Liver (tissue), 9 donors: Measurements from ENCODE around the gene BRME1. TPM values are rescaled to one million over a fixed set of nuclear protein-coding genes. Genes with fewer than 3 reads are reported as not detected.
A peak's percentile ranks its signal among the peaks of the same experiment; 100 is the strongest.

ENCODE experiments used
- DNase-seq: peaks from one replicate; pipeline ENCODE4 v3.0.0-alpha.2; 2017; ENCODE audit warnings: low spot score
- H3K27ac ChIP-seq, 2 donors: one replicate each; pipeline ENCODE4 v1.7.0; 2013; ENCODE audit warnings: inconsistent platforms in 2 of 2, low read length in 2 of 2, control low read depth in 1 of 2, low read depth in 1 of 2, mild to moderate bottlenecking in 1 of 2
- H3K27me3 ChIP-seq, 4 donors: one replicate each; pipeline versions ENCODE4 v1.6.1 to v1.7.0; 2013; ENCODE audit warnings: low read length in 3 of 4, inconsistent platforms in 1 of 4, mild to moderate bottlenecking in 1 of 4, moderate library complexity in 1 of 4; ENCODE audit not compliant: control insufficient read depth in 4 of 4, insufficient read depth in 4 of 4
- H3K36me3 ChIP-seq, 4 donors: one replicate each; pipeline versions ENCODE4 v1.6.1 to v1.7.0; 2013; ENCODE audit warnings: low read length in 3 of 4, mild to moderate bottlenecking in 3 of 4, low read depth in 1 of 4, moderate library complexity in 1 of 4; ENCODE audit not compliant: control insufficient read depth in 4 of 4, insufficient read depth in 3 of 4
- H3K4me1 ChIP-seq, 4 donors: one replicate each; pipeline versions ENCODE4 v1.6.1 to v1.7.0; 2013; ENCODE audit warnings: low read length in 3 of 4, mild to moderate bottlenecking in 3 of 4, moderate library complexity in 1 of 4; ENCODE audit not compliant: control insufficient read depth in 4 of 4, insufficient read depth in 4 of 4
- H3K4me3 ChIP-seq, 3 donors: one replicate each; pipeline versions ENCODE4 v1.6.1 to v1.7.0; 2013; ENCODE audit warnings: low read length in 3 of 3, control low read depth in 1 of 3, low read depth in 1 of 3, mild to moderate bottlenecking in 1 of 3
- H3K9ac ChIP-seq, 2 donors: one replicate each; pipeline ENCODE4 v1.7.0; 2013; ENCODE audit warnings: low read length in 2 of 2, mild to moderate bottlenecking in 2 of 2, moderate library complexity in 2 of 2, control low read depth in 1 of 2, low read depth in 1 of 2
- H3K9me3 ChIP-seq, 4 donors: one replicate each; pipeline versions ENCODE4 v1.6.1 to v1.7.0; 2013; ENCODE audit warnings: low read length in 3 of 4; ENCODE audit not compliant: control insufficient read depth in 4 of 4
- ATF3 ChIP-seq: IDR thresholded peaks from 2 replicates; pipeline ENCODE4 v1.6.1; 2016; ENCODE audit warnings: antibody characterized with exemption
- CTCF ChIP-seq: fragments of 150-350 bp; IDR thresholded peaks from 2 replicates; pipeline ENCODE4 v1.5.1; 2017; ENCODE audit warnings: improper control_type of control experiment, low read depth, low read length; ENCODE audit not compliant: missing input control
- EGR1 ChIP-seq, 2 donors: IDR thresholded peaks; 2 replicates each; pipeline ENCODE4 v1.6.1; 2016 to 2018; ENCODE audit warnings: antibody characterized with exemption in 2 of 2, low read depth in 2 of 2
- FOXA1 ChIP-seq: IDR thresholded peaks from 2 replicates; pipeline ENCODE4 v1.6.1; 2016; ENCODE audit warnings: antibody characterized with exemption
- FOXA2 ChIP-seq: IDR thresholded peaks from 2 replicates; pipeline ENCODE4 v1.6.1; 2016; ENCODE audit warnings: antibody characterized with exemption
- GABPA ChIP-seq, 2 donors: IDR thresholded peaks in 1 of 2; conservative IDR thresholded peaks in 1 of 2; 2 replicates each; pipeline ENCODE4 v1.6.1; 2016; ENCODE audit warnings: antibody characterized with exemption in 2 of 2, mild to moderate bottlenecking in 1 of 2, moderate library complexity in 1 of 2
- HNF4G ChIP-seq: IDR thresholded peaks from 2 replicates; pipeline ENCODE4 v1.6.1; 2016; ENCODE audit warnings: antibody characterized with exemption
- JUND ChIP-seq, 2 donors: IDR thresholded peaks; 2 replicates each; pipeline ENCODE4 v1.6.1; 2016; ENCODE audit warnings: antibody characterized with exemption in 2 of 2
- MAX ChIP-seq: IDR thresholded peaks from 2 replicates; pipeline ENCODE4 v1.6.1; 2016; ENCODE audit warnings: antibody characterized with exemption
- NR2F2 ChIP-seq: IDR thresholded peaks from 2 replicates; pipeline ENCODE4 v1.6.1; 2016; ENCODE audit warnings: antibody characterized with exemption
- REST ChIP-seq: IDR thresholded peaks from 2 replicates; pipeline ENCODE4 v1.6.1; 2016; ENCODE audit warnings: antibody characterized with exemption, mild to moderate bottlenecking
- RXRA ChIP-seq, 2 donors: IDR thresholded peaks; 2 replicates each; pipeline ENCODE4 v1.6.1; 2017 to 2018; ENCODE audit warnings: antibody characterized with exemption in 2 of 2, mild to moderate bottlenecking in 1 of 2
- SP1 ChIP-seq: IDR thresholded peaks from 2 replicates; pipeline ENCODE4 v1.6.1; 2018; ENCODE audit warnings: antibody characterized with exemption, mild to moderate bottlenecking
- TAF1 ChIP-seq: conservative IDR thresholded peaks from 2 replicates; pipeline ENCODE4 v1.6.1; 2016; ENCODE audit warnings: antibody characterized with exemption, mild to moderate bottlenecking
- YY1 ChIP-seq: IDR thresholded peaks from 2 replicates; pipeline ENCODE4 v1.6.1; 2016; ENCODE audit warnings: antibody characterized with exemption, mild to moderate bottlenecking
- ZBTB33 ChIP-seq: IDR thresholded peaks from 2 replicates; pipeline ENCODE4 v1.6.1; 2016; ENCODE audit warnings: antibody characterized with exemption
- WGBS: extraction: QIAGEN DNeasy Blood & Tissue Kit; methylation state at CpG from one replicate; pipeline ENCODE4 v1.1.7; 2013; 5-methylcytosine and 5-hydroxymethylcytosine counted together
- polyA plus RNA-seq, 2 donors: library from polyadenylated mRNA; stranded (reverse) in 1 of 2; unstranded in 1 of 2; fragments of 200-250 nt in 1 of 2; fragments of >200 nt in 1 of 2; fragmentation: Nextera tagmentation in 1 of 2; extraction: Ambion mirVana in 1 of 2; gene quantifications; one replicate each; pipeline versions ENCODE4 v1.2.1 to v1.2.3, GENCODE V29; 2013 to 2015
- total RNA-seq, 2 donors: library from RNA; depleted of rRNA; stranded (reverse); fragments of >200 nt; gene quantifications; one replicate each; pipeline ENCODE4 v1.2.3, GENCODE V29; 2014
- donor health status: healthy.
- donor health status: healthy.
- donor health status: healthy.
- donor health status: healthy.
- donor health status: healthy.

The BRME1 gene
- total and polyA plus RNA-seq, 4 donors = 0.42 to 5.3 (median 0.48) TPM

GRCh38 chr19:13918726-13919411 is 13.0 kb upstream of the BRME1 start:
- Histone ChIP-seq H3K27ac (peak overlapping the region in 1 of 2 donors; percentile 12), H3K9ac (no peak overlapping the region), H3K4me1 (peaks cover 0 to 8% (median 2%) of the 10 kb centered on the region in 4 donors), H3K27me3 (no peaks in the 10 kb centered on the region), H3K9me3 (peaks cover 0 to 5% (median under 1%) of the 10 kb centered on the region in 4 donors), H3K36me3 (peaks cover 17 to 35% (median 21%) of the 10 kb centered on the region in 4 donors), H3K4me3 (no peak overlapping the region)
- no peak for DNase-seq
- WGBS = 93% methylated on average over 34 of the region's 34 CpGs
- no peak for TF ChIP-seq FOXA1
- TF ChIP-seq GABPA (IDR thresholded peaks at IDR 0.05 in 1 of 2, conservative IDR thresholded peaks at IDR 0.05 in 1 of 2) = no peak
- TF ChIP-seq EGR1 (IDR thresholded peaks at IDR 0.05; ENCODE audit: low read depth in 2 of 2) = no peak
- no peak for TF ChIP-seq MAX
- TF ChIP-seq ATF3 = no peak
- TF ChIP-seq HNF4G = no peak
- TF ChIP-seq NR2F2 = no peak
- TF ChIP-seq ZBTB33 = no peak
- TF ChIP-seq RXRA (IDR thresholded peaks at IDR 0.05) = no peak
- no peak for TF ChIP-seq YY1
- TF ChIP-seq REST = no peak
- TF ChIP-seq TAF1 = no peak
- no peak for TF ChIP-seq JUND (IDR thresholded peaks at IDR 0.05)
- no peak for TF ChIP-seq CTCF
- TF ChIP-seq FOXA2 = no peak
- no peak for TF ChIP-seq SP1
